ENCODE results near the gene CUEDC1. TPM values are rescaled to one million over a fixed set of nuclear protein-coding genes. Genes with fewer than 3 reads are reported as not detected.

Gene CUEDC1
- total and polyA plus RNA-seq, 2 of the 13 experiments (the other 11 are each of a cell fraction or from before 2014, with no cell fraction given), result 7.4 to 12.9 TPM

GRCh38 chr17:57849874-57850754 is 105.1 kb downstream of the CUEDC1 start, which contains the start of gene MRPS23 (continued):
- peak; percentile 67 for TF ChIP-seq HNF4A (CRISPR knock-in tag; IDR thresholded peaks at IDR 0.05)
- TF ChIP-seq ZNF292 (CRISPR knock-in tag; IDR thresholded peaks at IDR 0.05; ENCODE audit: borderline replicate concordance, low read depth), result peak; percentile 56; the same call in 1 of the 2 replicates
- peak; percentile 80 for TF ChIP-seq HNF1A (IDR thresholded peaks at IDR 0.05; ENCODE audit: low read depth)
- TF ChIP-seq HNF1A (CRISPR knock-in tag; IDR thresholded peaks at IDR 0.05; ENCODE audit: borderline replicate concordance), result peak; percentile 96
- TF ChIP-seq RFXANK (CRISPR knock-in tag; IDR thresholded peaks at IDR 0.05), result peak; percentile 93
- peak; percentile 54; the same call in 1 of the 2 replicates for TF ChIP-seq CENPT (CRISPR knock-in tag; IDR thresholded peaks at IDR 0.05; ENCODE audit: low read depth)
- peak; percentile 76; the same call in 1 of the 2 replicates for TF ChIP-seq HNF4G (IDR thresholded peaks at IDR 0.05; ENCODE audit: borderline replicate concordance, low read depth, low read length)
- TF ChIP-seq HNF4G (CRISPR knock-in tag; IDR thresholded peaks at IDR 0.05; ENCODE audit: borderline replicate concordance, low read depth), result peak; percentile 92
- TF ChIP-seq ZBTB26 (CRISPR knock-in tag; IDR thresholded peaks at IDR 0.05; ENCODE audit: borderline replicate concordance), result peak; percentile 95
- peak; percentile 97 for TF ChIP-seq ZNF574 (CRISPR knock-in tag; IDR thresholded peaks at IDR 0.05)
- no peak; the same call in none of the 2 replicates for TF ChIP-seq ZNF629 (CRISPR knock-in tag; conservative IDR thresholded peaks at IDR 0.05)
- no peak for TF ChIP-seq MTF2 (CRISPR knock-in tag; IDR thresholded peaks at IDR 0.05; ENCODE audit: borderline replicate concordance)
- TF ChIP-seq, protein P1, sequence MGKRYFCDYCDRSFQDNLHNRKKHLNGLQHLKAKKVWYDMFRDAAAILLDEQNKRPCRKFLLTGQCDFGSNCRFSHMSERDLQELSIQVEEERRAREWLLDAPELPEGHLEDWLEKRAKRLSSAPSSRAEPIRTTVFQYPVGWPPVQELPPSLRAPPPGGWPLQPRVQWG (CRISPR knock-in tag; IDR thresholded peaks at IDR 0.05; ENCODE audit: borderline replicate concordance, low read depth), result no peak
- TF ChIP-seq, protein P2, sequence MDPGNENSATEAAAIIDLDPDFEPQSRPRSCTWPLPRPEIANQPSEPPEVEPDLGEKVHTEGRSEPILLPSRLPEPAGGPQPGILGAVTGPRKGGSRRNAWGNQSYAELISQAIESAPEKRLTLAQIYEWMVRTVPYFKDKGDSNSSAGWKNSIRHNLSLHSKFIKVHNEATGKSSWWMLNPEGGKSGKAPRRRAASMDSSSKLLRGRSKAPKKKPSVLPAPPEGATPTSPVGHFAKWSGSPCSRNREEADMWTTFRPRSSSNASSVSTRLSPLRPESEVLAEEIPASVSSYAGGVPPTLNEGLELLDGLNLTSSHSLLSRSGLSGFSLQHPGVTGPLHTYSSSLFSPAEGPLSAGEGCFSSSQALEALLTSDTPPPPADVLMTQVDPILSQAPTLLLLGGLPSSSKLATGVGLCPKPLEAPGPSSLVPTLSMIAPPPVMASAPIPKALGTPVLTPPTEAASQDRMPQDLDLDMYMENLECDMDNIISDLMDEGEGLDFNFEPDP (CRISPR knock-in tag; conservative IDR thresholded peaks at IDR 0.05), result 0 out of 2 replicates have a peak, but pooled peaks have one; percentile 26
- TF ChIP-seq ZNF256 (CRISPR knock-in tag; conservative IDR thresholded peaks at IDR 0.05), result no peak; the same call in 1 of the 2 replicates
- peak; percentile 77 for TF ChIP-seq ZNF143 (CRISPR knock-in tag; IDR thresholded peaks at IDR 0.05)
- TF ChIP-seq CHD2 (IDR thresholded peaks at IDR 0.05; ENCODE audit: low read depth, low read length), result peak; percentile 39; the same call in 1 of the 2 replicates
- TF ChIP-seq ZNF343 (CRISPR knock-in tag; IDR thresholded peaks at IDR 0.05), result peak; percentile 94

All from HepG2 (cell line).